Central memory CD8-positive, alpha-beta T cell (primary cell): ENCODE data around the gene GALK1.
"Not testable (repeated sequence)": the region's sequence is repeated elsewhere in the genome, so short reads cannot be mapped to it uniquely, and the experiment has no call there.

Experiments
- ATAC-seq: fragments of 150-1000 bp; cut with Tn5 transposase; replicated peaks from 2 replicates; pipeline ENCODE4 v1.10.0; 2022; ENCODE audit warnings: mild to moderate bottlenecking, moderate FRiP score, moderate number of reproducible peaks; ENCODE audit not compliant: poor library complexity, severe bottlenecking; ENCODE audit errors: extremely low read depth
- DNase-seq, 2 donors: peaks; one replicate each; pipeline ENCODE4 v3.0.0; 2021; ENCODE audit warnings: low spot score in 2 of 2
- H3K27ac Mint-ChIP-seq: one replicate; pipeline ENCODE4 v1.8.0; 2022; ENCODE audit warnings: low read depth, mild to moderate bottlenecking, moderate library complexity, mixed read lengths
- H3K27me3 Mint-ChIP-seq: one replicate; pipeline ENCODE4 v1.8.0; 2022; ENCODE audit warnings: mixed read lengths
- H3K36me3 Mint-ChIP-seq: one replicate; pipeline ENCODE4 v1.8.0; 2022; ENCODE audit warnings: mild to moderate bottlenecking, moderate library complexity, mixed read lengths; ENCODE audit not compliant: insufficient read depth
- H3K4me1 Mint-ChIP-seq: one replicate; pipeline ENCODE4 v1.8.0; 2022; ENCODE audit warnings: mixed read lengths
- H3K4me3 Mint-ChIP-seq: one replicate; pipeline ENCODE4 v1.8.0; 2022; ENCODE audit warnings: mild to moderate bottlenecking, moderate library complexity, mixed read lengths
- H3K9me3 Mint-ChIP-seq: one replicate; pipeline ENCODE4 v1.8.0; 2022; ENCODE audit warnings: mixed read lengths

Gene GALK1

DNA sequence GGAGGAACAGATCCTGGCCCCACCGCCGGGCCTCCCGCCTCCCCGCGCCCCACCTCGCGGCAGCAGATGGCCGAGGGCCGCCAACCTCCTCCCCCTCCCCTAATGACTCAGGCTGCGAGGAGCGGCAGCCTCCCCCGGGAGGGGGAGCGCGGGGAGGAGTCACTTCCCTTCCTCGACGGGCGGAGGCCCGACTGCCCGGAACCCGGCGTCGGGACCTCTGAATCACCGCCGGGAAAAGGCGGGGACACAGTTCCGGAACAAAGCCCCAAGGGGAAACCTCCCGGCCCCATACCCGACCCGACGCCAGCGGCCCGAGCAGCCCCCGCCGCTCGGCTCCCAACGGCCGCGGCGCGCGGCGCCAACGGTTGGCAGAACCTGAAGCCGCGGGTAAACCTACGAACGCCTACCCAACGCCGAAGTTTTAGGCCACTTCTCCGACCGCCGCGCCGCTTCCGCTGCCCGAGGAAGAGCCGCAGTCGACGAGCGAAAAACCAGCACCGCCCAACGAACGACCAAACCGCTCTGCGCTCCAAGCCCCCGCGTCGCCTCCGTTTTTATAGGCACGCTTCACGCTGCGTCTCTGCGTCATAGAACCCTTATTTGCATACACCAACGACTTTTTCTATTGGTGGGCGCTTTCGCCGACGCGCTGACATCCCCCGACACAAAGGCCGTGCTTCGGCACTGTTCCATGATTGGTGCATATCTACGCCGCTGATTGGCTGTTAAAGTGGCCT lies 14.4 kb upstream of the GALK1 start:
- no peaks in the 10 kb centered on the region for H3K27me3 Mint-ChIP-seq
- peaks cover 51% of the 10 kb centered on the region for H3K4me1 Mint-ChIP-seq
- H3K9me3 Mint-ChIP-seq = no peaks in the 10 kb centered on the region
- H3K4me3 Mint-ChIP-seq = peak overlapping the region; percentile 91
- ATAC-seq (peak; percentile 68), DNase-seq (peak; percentile 90 to 96)
- peaks cover 60% of the 10 kb centered on the region for H3K36me3 Mint-ChIP-seq
- peak overlapping the region; percentile 97 for H3K27ac Mint-ChIP-seq

DNA sequence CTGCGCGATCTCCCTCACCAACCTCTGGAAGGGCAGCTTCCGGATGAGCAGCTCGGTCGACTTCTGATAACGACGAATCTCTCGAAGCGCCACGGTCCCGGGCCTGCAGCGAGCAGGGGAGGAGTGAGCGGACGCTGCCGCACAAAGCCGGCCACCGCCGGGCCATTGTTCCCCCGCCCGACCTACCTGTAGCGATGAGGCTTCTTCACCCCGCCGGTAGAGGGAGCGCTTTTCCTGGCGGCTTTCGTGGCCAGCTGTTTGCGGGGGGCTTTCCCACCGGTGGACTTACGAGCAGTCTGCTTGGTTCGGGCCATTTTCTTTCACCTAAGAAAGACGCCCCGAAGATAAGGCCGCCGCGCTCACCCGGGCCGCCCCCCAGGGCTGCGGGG lies 13.9 kb upstream of the GALK1 start:
- ATAC-seq (peak; percentile 13), DNase-seq (peak in 1 of 2 donors; percentile 71)
- H3K27me3 Mint-ChIP-seq = no peaks in the 10 kb centered on the region
- peaks cover 51% of the 10 kb centered on the region for H3K4me1 Mint-ChIP-seq
- H3K36me3 Mint-ChIP-seq = peaks cover 63% of the 10 kb centered on the region
- no peaks in the 10 kb centered on the region for H3K9me3 Mint-ChIP-seq
- peak overlapping the region; percentile 91 for H3K4me3 Mint-ChIP-seq
- peak overlapping the region; percentile 97 for H3K27ac Mint-ChIP-seq

DNA sequence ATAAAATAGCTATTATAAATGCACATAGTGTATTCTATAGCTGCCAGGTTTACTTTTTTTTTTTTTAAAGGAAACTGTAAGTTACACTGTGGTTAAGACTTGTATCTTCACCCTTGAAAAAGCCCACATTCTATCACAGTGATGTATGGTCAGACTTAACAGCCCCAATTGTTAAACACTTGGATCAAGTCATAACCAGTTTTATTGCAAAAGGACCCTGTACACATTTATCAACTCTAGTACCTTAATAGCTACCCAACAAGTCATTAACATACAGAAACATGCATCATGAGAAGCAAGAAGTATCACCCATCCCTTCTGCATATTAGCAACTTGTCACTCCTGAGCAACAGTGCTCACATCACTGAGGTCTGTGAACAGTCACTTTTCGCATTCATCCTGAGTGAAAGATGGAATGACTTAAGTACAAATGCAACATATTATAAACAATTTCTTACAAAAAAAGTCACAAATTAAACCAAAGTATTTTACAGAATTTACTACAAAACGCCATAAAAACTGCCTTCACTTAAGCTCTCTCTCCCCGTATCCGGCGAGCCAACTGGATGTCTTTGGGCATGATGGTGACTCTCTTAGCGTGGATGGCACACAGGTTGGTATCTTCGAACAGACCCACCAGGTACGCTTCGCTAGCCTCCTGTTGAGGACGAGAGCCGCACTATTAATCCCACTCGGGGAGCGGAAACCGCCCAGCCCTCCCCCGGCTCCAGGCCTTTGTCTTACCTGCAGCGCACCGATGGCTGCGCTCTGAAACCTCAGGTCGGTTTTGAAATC lies 13.3 kb upstream of the GALK1 start:
- not testable (repeated sequence) for H3K9me3 Mint-ChIP-seq, H3K27me3 Mint-ChIP-seq, DNase-seq, ATAC-seq
- Mint-ChIP-seq H3K36me3 (peaks cover 64% of the 10 kb centered on the region), H3K4me3 (peak overlapping the region; percentile 91), H3K27ac (peak overlapping the region; percentile 97), H3K4me1 (peaks cover 49% of the 10 kb centered on the region)

DNA sequence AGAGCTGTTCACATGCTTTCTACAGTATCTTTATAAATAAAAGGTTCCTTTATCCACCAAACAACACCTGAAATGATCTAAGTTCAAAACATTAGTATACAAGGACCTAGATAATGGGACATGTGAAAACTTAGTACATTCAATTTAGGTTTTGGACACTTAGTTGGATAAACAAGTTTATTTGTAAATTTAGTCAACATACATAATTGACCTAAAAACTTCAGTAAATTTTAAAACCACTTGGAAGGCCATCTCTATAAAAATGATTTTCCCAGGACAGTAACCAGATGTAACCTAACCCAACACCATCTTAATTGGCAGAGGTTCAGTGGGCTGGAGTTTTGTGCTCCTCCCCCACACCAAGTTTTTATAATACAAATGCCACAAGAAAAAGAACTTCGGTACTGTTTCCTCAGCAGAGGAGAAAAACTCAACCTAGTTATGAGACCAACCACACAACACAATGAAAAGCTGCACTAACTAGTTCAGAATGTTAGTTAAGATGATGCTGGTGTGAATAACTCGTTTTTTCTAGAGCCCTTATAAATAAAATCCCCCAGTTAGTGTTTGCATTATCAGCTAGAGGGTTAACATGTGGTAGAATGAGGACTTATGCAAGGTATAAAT lies 12.4 kb upstream of the GALK1 start:
- Mint-ChIP-seq H3K27me3 (no peaks in the 10 kb centered on the region), H3K27ac (peak overlapping the region; percentile 97), H3K9me3 (no peaks in the 10 kb centered on the region), H3K4me1 (peaks cover 44% of the 10 kb centered on the region), H3K36me3 (peaks cover 61% of the 10 kb centered on the region), H3K4me3 (peak overlapping the region; percentile 91)
- ATAC-seq (no peak), DNase-seq (no peak)

DNA sequence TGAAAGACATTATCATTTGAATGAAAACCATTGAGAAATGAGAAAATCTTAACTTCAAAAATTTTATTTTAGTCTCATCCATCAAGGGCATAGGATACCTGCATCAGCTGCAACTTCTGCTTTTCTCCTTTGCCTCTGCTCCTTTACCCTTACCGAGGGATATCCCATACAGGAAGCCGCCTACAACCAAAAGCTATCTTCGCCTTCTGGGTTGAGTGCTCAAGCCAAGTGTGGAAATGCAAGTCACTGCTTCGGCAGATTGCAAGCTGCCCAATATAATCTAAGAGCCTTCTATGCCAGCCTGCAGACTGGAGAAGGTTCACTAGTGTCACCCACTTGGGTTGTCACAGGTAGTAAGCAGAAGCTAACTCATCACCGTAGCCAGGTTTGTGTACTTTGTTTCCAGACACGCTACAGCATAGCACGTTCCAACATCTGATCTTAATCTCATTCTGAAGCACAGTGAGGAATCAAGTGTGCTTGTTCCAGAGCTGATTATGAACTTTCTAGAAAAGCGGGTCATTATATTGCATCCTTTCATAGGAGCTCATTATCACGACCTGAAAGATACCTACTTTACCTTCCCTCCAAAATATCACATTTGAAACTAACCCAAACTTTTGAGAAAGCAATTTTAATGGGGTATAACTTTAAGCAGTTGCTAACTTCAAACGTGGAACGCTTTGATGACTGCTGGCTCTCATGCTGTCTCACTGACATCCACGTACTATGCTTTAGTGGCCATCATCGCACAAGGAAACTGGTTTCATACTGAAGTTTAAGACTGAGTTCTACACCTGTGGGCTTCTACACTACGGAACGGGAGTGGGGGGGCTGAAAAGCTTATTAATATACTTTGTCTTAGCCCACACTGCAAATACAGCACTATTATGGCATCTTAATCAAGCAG lies 11.6 kb upstream of the GALK1 start:
- no peaks in the 10 kb centered on the region for H3K27me3 Mint-ChIP-seq
- H3K9me3 Mint-ChIP-seq = no peaks in the 10 kb centered on the region
- H3K27ac Mint-ChIP-seq = peak overlapping the region; percentile 97
- H3K36me3 Mint-ChIP-seq = peaks cover 61% of the 10 kb centered on the region
- DNase-seq (peak in 1 of 2 donors; percentile 29), ATAC-seq (peak; percentile 1)
- H3K4me3 Mint-ChIP-seq = peak overlapping the region; percentile 91
- peaks cover 44% of the 10 kb centered on the region for H3K4me1 Mint-ChIP-seq

DNA sequence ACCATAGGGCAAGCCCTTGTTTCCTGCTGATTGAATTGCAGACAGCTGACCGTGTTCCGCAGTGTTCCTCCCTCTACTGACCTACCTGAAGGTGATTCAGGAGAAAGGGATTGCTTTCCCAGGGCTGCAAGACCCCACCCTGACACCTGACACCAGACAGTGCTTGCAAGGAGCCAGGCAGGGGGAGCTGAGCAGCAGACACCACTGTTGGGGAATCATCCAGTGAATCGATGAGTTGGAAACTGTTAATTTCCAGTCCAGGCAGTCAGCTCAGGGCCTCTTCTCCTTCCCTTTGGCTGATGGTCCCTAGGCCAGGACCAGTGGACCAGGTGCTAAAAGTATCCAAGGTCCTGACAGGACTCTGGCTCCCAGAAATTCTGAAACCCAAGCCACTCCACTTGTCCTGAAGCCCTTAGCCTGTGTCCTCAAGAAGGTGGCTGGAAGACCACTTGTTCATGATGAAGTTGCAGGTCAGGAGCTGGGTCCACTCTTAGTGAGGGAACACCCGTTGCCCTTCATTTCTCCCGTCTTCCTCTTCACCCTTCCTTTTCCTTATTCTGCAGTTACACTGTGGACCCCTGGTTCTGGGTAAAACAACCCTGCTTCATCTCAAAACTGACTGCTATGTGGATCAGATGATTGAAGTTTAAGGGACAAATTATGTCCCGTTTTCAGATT lies 10.1 kb upstream of the GALK1 start:
- H3K4me3 Mint-ChIP-seq = peak overlapping the region; percentile 91
- DNase-seq (no peak), ATAC-seq (no peak)
- peaks cover 61% of the 10 kb centered on the region for H3K36me3 Mint-ChIP-seq
- no peaks in the 10 kb centered on the region for H3K27me3 Mint-ChIP-seq
- H3K9me3 Mint-ChIP-seq = no peaks in the 10 kb centered on the region
- H3K27ac Mint-ChIP-seq = peak overlapping the region; percentile 97
- peaks cover 44% of the 10 kb centered on the region for H3K4me1 Mint-ChIP-seq

DNA sequence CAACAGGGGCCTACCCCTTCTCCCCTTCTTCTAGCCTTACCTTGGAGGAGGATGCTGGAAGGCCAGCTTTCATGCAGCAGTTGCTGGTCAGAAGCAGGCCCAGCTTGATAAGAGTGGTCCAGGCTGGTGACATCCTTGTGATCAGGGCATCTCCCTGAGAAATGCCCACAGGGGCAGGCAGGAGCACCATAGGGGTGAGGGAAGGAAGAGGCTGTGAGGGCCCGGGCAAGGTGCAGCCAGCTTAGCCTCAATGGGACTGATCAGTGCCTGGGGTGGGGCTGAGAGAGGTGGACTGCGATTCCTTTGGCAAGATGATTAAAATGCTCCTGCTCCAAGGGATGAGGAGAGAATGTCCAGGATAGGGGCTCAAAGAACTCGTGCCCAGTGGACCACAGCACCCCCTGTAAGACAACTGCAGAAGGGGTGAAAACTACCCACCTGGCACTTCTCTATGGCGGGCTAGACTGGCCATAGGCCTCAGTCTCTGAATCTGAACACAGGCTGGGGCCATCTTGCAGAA lies 9.5 kb upstream of the GALK1 start:
- DNase-seq = no peak
- no peak for ATAC-seq

DNA sequence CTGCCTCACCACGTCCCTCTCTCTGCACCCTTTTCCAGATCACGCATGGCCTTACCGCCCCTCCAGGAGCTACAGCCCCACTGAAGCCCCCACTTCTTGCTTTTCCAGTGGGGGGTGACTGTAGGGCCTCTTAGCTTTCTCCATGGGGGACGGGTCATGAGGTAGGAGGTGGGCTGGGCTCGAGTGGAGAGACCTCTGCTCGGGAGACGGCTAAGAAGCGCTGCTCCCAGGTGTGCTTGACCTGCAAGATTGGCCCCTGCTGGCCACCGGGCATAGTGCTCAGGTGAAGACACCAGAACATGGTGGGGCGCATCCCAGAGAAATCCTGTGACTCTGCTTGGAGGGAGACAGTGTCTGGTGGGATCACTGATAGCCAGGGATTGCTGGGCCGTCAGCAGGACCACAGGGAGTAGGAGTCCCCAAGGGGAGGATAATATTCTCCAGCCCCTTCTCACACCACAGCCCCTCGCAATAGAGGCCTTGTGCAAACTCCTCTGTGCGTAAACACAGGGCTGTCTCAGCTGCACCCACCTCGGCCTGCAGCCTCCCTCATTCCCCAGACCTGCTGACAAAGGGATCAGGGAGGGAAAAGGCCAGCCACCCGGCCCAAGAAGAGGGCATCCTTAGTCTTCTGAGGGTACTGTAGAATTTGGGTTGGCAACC lies 8.9 kb upstream of the GALK1 start:
- no peaks in the 10 kb centered on the region for H3K27me3 Mint-ChIP-seq
- H3K9me3 Mint-ChIP-seq = no peaks in the 10 kb centered on the region
- H3K27ac Mint-ChIP-seq = no peak overlapping the region
- DNase-seq (no peak), ATAC-seq (no peak)
- peak overlapping the region; percentile 9 for H3K4me3 Mint-ChIP-seq
- H3K4me1 Mint-ChIP-seq = peaks cover 37% of the 10 kb centered on the region
- H3K36me3 Mint-ChIP-seq = peaks cover 52% of the 10 kb centered on the region

More for the DNA sequence above, 9.5 kb upstream of the GALK1 start:
- Mint-ChIP-seq H3K27me3 (no peaks in the 10 kb centered on the region), H3K4me1 (peaks cover 39% of the 10 kb centered on the region), H3K9me3 (no peaks in the 10 kb centered on the region), H3K27ac (no peak overlapping the region), H3K36me3 (peaks cover 58% of the 10 kb centered on the region), H3K4me3 (peak overlapping the region; percentile 9)

DNA sequence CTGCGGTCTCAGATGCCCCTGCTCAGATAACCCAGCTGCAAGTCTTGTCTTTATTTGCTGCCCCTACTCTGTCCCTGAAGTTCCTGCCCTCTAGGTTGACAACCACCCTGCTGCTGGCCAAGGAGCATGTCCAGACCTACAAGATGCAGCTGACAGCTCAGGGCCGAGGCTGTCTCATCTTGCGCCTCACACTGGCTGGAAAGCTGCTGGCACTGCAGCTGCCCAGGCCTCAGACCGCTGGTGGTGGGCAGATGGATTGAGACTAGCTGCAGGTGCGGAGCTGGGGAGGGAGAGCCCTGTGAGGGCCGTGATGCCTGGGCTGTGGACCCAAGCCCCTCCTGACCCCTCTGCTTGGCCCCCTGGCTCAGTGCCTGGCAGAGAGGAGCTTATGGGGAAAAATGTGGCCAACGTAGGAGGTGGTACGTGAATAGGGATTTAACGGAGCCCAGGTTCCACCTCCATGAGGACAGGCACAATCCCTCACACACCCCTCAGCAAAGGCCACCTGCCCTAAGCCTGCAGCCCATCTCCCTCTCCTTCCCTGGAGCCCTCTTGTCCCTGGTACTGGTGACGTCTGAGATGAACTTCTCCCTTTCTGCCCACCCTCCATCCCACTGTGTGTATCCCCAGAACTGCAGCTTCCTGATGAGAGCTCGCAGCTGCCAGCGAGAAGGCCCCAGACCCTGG lies 8.3 kb upstream of the GALK1 start:
- H3K4me3 Mint-ChIP-seq = no peak overlapping the region
- H3K36me3 Mint-ChIP-seq = peaks cover 45% of the 10 kb centered on the region
- no peak for ATAC-seq
- peaks cover 31% of the 10 kb centered on the region for H3K4me1 Mint-ChIP-seq
- no peak for DNase-seq
- H3K27ac Mint-ChIP-seq = no peak overlapping the region
- no peaks in the 10 kb centered on the region for H3K27me3 Mint-ChIP-seq
- no peaks in the 10 kb centered on the region for H3K9me3 Mint-ChIP-seq

DNA sequence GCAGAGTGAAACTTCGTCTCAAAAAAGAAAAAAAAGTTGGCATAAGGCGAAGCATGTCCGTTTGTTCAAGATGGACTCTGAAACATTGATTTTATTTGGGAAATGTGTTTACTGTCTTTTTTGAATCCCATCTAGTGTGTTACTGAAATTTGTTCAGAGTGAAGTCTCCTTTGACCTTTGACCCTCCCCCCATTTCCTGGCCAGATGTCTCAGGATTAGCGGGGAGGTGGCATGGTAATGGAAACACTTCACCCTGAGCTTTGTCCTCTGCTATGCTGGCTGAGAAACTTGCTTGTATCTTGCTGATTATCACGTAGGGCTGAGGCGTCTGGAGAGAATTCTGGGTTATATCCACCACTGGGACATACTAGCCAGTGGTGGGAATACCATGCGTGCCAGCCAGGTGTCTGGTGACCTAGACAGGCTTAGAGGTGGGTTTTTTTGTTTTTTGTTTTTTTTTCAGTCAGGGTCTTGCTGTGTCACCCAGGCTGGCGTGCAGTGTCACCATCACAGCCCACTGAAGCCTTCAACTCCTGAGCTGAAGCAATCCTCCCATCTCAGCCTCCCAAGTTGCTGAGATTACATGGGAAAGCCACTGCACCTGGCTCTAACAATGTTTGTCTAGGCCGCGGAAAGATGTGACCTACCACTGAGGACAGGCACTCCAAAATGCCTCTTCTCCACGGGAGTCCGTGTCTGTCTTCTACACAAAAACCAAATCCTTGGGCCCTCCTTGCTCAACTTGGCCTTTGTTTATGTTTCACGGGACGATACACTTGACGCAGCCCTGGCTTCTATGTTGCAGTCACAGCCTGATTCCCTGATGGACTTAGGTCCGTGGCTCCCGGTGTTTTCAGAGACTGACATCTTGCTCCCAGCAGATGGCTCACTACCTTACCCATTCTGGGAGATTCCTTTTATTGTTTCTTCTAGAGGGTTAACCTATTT lies 6.6 kb upstream of the GALK1 start:
- Mint-ChIP-seq H3K27ac (no peak overlapping the region), H3K9me3 (no peaks in the 10 kb centered on the region), H3K36me3 (peaks cover 28% of the 10 kb centered on the region), H3K4me1 (peaks cover 15% of the 10 kb centered on the region), H3K4me3 (no peak overlapping the region), H3K27me3 (no peaks in the 10 kb centered on the region)
- ATAC-seq (no peak), DNase-seq (no peak)
